CD4-positive, alpha-beta T cell treated with Interleukin-4 for 4 hours (primary cell): Measurements from ENCODE around the gene PARVA.

ENCODE experiments used
- DNase-seq: peaks from one replicate; pipeline ENCODE4 v3.0.0-alpha.2; 2020

The PARVA gene

DNA sequence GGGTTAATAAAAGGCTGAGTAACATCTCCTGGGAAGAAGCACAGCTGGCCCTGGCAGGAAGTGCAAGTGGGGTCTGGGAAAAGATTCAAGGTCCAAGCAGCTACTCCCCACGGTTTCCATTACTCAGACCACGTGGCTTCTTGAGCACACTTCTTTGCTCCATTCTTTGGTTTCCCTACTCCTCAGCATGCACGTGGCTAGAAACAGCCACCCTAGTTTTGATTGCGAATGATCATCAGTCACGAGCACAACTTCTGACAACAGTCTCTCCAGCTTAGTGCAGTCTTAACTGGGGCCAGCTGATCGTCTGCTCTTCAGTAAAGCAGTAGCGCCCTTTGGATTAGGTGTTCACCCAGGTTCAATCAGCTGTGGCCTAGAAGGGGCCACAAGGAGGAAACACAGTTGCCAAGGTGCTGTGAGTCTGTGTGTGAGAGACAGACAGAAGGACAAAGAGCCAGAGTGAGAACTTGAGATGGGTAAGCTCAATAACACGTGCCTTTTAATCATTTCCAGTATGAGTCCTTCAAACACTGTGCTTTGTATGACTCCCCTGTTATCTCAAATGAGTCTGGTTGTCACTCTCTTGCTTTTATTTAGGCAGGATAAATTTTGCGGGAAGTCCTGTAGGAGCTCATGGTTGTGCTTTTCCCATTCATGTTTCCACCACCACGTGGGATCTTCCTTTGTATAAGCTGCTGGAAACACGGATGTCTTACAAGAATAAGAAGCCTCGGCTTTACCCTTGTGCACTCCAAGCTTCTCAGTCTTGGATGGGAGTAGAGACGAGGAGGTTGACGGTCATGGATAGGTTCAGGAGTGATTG lies 901 bp upstream of the PARVA start:
- no peak for DNase-seq

DNA sequence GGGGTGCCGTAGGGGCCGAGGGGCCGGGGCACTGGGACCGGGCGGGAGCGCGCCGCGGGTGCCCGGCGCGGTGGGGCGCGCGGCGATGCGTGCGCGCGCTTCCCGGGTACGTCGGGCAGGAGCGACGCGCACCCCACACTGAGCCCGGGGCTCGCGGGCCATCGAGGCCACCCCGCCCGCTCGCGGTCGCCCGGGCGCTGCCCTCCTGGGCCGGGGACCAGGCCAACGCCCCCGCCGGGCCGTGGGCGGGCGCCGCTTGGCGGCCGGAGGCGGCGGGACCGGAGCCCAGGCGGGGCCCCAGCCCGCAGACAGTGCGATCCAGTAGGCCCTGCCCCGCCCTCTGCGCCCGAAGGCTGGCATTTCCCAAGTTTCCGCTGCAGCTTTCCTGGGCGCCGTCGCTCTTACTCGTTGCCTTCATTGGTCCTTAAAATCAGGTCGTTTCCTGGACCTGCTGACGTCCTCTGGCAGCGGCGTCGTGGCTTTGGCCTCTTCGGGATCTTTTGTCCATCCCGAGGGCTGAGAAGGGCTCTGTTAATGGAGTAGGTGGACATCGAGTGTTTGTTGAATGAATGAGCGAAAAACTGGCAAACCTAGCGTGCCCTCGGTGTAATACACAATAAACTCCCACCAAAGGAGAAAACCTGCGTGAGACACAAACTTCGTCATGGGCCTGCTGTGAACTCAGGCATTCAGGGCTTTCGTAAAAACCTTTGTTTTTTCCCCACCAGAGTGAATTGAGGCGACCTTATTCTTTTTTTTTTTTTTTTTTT lies 638 bp downstream of the PARVA start:
- DNase-seq = no peak

DNA sequence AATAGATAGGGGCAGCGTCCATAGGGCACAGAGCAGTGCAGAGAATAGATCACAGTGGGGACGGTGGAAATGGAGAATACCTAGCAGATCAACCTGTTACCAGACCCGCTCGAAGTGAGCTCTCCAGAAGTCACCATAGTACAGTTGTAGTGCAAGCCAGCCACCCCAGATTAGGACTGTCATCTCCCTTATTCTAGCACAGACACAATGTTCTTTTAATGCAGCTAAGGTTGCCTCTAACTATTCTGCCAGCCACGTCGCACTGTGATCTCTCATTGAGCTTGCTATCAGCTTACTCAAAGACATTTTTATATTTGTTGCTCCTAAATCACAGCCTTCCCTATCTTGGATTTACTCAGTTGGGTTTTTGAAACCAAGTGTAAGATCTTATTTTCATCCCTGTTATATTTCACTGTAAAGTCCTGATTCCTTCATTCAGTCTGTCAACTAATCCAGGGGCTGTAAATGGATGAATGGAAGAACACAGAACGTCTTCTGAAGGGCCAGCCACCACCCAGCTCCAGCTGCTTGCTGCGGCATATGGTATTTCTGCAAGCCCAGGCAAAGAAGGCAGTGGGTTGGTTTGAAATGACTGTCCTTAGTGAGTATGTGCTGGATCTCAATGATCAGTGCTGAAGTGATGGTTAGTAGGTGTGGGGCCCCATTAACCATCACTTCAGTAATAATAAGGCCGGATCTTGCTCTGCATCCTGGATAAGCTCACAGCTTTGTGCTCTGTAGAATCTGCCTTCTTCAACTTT lies 3.4 kb downstream of the PARVA start:
- DNase-seq = no peak

DNA sequence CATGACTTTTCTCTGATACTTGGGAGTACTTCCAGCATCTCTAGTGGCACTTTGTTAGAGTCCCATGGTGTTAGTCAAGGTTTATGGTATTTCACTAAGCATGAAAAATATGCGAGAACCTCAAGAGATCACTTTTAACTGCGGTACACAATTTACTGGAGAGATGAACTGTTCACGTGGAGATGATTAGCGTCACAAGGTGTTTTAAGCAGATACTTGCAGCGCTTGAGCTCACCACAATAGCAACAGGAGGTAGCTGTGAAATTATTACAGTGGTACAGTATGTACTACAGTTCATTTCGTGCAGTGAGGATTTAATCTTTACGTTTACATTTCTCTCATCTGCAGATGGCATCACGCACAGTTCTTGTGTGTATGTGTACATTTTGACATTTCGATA lies 4.5 kb downstream of the PARVA start:
- no peak for DNase-seq

DNA sequence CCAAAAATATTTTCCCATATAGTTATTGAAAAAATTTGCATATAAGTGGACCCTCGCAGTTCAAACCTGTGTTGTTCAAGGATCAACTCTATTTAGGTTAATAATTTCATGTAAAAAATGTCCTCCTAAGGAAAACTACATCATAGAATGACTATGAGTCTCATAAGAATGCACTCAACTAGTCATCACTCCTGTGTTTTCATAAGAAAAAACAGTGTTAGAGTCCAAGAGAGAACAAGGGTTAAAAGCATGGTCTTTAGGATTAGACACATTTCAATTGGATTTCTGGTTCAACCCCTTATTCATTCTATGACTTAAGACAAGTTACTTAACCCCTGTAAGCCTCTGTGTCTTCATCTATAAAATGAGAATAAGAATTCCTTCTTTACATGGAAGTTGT lies 5.1 kb downstream of the PARVA start:
- no peak for DNase-seq

DNA sequence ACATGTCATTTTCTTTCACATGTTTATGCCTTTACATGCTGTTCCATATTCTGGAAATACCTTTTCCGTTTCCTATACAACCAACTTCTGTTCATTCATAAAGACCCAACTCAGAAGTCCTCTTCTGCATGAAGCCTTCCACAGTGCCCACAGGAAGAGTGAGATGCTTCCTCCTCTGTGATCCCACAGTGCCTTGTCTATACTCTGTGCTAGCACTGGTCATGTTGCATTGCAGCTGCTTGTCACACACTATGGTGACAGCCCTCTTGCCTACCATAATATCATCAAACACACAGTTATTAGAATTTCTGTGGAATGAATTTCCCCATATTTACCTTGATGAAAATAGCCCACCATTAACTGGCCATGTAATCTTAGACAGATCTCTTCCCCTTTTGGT lies 8.9 kb downstream of the PARVA start:
- DNase-seq = no peak

DNA sequence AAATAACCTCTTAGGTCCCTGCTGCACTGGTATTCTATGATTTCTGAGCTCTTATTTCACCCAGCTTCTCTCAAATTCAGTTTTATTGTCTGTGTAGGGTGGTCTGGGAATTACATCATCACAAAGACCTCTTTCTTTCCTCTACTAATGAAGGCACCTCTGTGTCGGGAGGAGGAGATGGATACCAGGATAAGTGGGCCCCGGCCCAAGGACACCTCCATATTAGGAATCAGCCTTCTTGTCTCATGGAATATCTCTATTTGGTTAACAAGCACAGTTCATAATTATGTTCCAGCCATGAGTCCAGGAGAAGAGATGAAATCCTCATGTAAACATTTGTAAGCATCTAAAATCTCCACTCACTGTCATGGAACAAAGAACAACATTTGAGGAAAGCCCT lies 9.4 kb downstream of the PARVA start:
- DNase-seq = no peak

DNA sequence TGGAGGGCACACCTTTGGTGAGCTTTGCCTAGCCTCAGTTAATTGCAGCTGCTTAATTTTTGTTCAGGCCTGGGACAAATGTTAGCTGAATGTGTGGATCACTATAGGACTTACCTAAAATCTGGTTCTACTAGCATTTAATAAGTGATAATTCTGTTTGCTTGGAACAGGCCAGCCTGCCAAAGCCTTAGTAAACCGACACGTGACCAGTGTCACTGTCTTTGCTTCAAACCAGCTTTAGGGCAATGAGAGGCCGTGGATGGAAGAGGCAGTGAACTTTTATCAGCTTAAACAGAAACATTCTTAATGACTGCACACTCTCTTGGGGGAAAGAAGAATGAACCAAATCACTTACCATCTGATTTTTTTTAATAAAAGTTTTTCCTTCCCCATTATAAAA lies 10.8 kb downstream of the PARVA start:
- no peak for DNase-seq

DNA sequence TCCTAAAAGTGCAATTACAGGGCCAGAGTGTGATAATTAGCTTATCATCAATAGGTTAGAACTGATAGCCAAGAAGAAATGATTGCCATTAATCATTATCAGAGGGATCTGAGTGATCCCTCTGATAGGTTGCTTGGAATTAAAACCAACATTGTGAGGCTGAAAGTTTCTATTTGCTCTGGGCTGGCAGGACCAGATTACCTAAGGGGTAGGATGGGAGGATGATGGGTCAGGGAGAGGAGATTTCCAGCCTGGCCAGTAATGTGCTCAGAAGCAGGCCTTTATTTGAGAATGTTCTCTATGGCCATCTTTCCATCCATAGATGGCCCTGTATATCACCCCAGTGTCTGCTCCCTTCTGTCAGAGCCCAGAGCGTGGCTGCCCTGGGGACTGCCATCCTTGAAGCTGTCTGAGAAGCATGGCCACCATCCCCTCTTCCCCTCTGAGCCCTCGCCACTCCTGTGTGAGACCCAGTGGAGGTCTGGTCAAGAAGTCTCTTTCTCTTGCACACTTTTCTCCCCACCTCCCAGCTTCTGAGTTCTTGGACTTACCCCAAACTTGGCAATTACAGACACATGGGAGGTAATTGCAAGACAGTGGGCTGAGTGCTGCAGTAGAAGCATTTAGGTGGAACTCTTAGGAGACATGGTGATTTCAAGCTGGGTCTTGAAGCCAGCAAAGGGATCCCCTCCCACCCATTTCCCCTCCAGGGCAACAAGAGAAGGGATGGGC lies 11.7 kb downstream of the PARVA start:
- no peak for DNase-seq

DNA sequence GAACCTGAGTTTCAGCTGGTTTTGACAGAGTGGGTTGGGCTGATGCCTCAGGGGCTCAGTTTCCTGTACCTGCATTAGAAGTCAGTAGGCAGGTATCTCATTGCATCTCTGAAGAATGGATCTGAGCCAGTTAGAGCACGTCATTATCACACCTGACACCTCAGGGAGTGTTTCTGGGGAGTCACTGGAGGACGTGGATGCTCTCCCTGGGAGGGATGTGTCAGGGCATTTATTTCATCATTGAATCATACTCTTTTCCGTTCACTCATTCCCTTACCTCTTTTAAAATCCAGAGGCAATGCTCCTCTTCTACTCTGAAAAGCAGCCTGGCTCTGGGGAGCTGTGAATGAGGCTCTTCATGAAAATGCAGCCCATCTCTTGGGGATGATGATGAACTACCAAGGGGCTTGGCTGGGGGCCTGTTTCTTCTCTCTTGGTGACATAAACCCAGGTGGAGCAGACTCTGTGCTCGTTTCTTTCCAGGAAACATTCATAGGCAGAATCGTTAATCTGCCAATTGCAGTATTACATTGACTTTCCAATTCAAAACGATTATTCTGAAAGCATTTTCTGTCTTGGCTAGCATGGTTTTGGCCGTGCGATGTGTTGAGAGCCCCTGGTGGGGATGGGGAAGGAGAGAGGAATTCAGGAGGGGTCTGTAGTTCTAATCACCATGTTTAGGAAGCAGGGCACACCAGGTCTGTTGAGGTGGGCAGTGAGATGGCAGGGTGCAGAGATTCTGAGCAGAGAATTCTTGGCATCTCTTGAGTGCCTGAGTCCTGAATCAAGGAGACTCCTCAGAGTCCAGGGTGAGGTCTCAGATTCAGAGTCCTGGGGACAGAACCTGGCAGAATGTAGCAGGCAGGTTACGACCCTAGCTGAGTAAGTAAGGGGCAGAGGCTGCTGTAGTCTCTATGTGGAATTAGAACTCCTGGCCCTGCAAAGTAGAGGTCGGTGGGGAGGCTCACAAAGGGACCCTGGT lies 12.6 kb downstream of the PARVA start:
- no peak for DNase-seq

DNA sequence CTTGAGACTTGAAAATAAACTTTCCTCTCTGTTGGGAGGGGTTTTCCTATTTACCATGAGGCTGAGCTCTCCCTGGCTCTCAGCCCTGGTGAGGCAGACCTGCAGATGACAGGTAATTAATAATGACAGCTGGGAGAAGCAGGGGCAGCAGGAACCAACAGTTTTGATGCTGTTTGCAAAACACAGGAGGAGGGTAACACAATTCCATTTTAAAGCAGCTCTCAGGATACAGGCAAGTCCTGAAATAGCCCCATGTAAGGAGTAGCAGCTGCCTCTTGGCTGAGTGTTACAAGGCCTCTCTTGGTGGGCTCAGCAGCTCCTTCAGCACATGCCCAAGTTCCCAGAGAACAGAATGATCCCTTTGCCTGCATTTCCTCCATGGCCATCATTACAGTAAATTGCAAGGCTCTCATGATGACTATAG lies 13.3 kb downstream of the PARVA start:
- no peak for DNase-seq

DNA sequence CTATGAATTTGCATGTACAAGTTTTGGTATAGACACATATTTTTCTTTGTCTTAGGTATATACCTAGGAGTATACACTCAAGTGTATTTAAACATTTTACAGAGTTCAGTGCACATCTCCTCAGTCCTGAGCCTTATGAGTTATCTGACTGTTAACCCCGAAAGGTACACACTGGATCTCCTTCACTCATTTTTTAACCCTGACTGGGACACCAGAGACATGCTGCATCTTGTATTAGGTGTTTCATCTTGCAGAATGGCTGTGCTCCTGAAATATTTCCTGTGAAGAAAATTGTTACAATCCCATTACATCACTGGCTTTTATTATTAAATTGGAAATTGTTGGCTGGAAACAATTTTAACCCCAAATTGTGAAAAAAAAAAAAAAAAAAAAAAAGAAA lies 15.3 kb downstream of the PARVA start:
- DNase-seq = no peak

DNA sequence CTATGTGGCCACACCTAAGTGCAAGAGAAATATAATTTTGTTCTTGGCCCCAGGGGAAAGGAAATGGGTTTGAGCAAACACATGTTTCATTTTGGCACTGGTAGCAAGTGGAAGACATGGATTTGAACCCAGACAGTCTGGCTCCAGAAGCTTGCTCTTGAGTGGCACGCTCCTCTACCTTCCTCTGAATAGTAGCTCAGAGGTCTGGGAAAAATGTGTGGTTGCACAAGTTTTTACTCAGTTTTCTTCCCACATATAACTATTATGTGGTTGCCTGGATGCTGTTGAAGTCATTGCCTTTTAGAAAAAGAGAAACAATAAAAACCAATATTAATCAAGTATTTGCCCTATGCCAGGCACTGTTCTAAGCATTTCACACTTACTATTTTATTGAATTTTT lies 16.3 kb downstream of the PARVA start:
- no peak for DNase-seq

DNA sequence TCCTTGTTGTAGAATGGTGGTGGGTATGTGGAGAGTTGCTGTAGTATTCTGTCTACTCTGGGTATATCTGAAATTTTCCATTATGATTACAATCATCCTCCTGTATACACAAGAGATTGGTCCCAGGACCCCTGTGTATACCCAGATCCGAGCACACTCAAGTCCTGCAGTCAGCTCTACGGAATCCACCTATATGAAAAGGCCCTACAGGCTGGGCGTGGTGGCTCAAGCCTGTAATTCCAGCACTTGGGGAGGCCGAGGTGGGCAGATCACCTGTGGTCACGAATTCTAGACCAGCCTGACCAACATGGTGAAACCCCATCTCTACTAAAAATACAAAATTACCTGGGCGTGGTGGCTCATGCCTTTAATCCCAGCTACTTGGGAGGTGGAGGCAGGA lies 17.2 kb downstream of the PARVA start:
- no peak for DNase-seq

DNA sequence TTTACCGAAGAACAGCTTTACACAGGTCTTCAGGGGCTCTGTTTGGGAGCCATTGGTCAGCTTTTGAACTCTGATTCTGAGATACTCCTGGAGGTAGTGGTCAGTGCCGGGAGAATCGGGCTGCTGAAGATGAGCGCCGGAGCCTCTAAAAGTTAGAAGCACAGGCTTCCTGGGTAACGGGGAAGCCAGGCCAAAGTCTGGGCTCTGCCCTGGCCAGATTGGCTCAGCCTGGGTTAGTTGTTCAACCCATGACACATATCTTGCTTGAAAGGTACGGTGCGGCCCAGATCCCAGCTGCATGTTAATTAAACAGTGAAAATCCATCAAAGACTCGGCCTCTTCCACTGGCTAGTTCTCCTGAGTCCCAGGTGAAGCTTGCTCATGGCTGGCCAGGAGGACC lies 18.0 kb downstream of the PARVA start:
- DNase-seq = no peak

DNA sequence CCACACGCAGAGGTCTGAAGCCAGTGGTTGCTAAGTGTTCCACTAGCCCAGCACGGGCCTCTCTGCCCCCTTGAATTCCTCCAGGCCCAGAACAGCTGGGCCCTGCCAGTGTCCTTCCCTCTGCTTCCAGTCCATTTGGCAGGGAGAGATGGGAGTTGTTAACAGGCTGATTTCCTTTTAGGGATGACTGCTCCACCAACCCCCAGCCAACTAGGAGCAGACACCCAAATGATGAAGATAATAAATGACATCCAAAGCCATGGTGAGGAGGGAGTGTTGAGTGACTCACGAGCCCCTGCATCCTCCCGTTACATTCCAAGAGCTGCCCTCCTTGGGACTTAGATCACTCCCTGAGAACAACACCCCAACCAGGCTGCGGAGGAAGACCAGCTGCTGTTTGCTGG lies 20.6 kb downstream of the PARVA start:
- DNase-seq = no peak

DNA sequence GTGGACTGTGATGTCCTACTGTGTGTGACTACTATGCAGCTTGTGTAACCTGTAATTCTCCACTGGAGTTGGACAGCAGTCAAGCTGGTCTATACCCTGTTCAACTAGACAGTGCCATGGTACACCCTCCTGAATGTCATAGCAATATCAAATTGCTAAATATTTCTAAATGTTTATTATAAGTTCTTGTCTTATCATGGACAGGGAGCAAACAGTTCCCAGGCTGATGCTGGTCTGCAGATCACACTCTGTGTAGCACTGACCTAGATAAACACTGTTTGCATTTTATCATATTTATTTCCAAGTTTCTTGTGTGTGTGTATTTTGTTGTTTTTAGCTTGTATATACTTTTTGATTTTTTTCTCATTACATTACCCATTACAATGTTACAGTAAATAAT lies 22.0 kb downstream of the PARVA start:
- no peak for DNase-seq

DNA sequence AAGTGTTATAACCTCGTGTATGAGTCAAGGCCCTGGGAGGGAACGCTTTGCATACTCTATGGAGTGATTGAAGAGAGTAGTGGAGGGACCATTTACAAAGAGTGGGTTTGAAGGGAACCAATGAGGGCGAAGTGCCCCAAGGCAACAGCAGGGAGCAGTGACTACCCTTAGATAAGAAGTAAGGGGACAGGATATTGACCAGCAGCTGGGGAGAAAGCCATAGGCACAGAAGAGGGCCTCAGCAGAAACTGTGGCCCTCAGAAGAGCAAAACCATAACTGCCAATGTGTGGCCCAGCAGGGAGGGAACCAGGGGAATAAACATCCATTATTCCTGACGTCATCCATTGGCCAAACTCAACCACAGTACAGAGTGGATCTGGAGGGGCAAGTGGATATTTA lies 24.7 kb downstream of the PARVA start:
- no peak for DNase-seq

DNA sequence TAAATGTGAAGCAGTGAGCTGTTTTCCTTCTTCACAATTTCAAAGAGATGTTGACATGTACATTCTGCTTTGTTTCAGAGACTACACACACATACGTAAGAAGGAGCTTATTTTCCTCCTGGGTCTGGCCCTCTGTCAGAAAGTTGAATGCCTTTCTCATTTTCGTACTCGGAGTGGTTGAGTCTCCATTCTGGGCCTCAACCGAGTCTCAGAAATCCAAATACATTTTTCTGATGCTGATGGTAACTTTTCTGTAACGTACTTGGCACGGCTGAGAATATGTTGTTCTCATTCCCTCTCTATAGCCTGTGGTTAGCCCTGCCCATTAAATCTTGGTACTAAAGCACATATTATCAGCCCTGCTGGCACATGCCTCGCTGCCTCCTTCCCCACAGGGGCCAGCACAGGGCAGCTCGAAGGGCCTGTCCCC lies 25.3 kb downstream of the PARVA start:
- DNase-seq = no peak

DNA sequence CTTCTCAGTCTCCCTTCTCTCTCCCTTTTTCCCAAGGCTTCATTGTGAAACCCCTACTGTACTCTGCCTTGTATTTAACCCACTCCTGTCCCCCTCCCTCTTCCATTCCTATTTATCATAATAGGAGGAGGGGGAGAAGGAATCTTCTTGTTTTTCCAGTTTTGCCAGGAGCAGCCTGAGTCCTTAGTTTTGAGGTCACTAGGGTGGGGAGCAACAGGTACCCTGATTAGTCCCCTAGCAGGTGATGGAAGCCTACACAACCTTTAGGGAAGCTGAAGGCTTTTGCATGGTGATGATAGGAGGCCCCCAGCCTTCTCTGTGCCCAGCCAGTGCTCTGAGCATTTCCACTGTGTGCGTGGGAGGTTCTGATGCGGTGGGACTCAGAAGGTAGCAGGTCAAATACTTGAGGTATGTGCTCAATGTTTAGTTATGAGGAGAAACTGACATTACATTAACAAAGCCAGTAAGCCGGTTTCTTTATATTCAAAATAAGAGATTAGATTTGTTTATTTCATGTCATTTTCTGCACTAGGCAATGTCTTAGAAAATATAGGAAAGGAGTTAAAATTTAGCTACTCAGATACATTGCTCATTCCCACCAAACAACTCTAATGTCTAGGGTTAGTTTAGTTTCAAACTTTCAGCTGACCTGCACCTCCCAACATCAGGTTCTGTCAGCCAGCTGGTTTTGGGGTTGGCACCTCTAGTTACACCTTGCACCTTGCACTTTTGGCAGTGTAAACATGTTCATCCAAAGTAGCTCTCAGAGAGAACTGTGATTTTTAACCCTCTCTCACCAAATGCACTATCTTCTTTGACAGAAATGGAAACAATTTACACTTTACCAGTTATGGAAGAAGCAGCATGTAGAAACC lies 26.0 kb downstream of the PARVA start:
- DNase-seq = no peak

DNA sequence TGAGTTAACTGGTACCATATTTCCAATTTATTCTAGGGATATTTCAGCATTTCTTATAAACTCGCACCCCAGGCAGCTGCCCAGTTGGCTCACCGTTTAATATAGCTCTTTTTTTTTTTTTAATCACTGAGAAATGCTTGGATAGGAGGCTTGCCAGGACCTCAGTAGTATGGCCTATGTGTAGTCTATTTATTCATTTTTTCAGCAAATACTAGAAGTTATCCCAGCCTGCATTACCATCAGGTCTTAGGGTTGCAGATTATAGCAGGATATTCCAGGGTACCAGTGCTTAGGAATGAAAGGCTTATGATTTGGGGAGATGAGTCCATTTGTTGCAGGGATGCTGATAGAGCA lies 26.6 kb downstream of the PARVA start:
- DNase-seq = no peak
